ENCODE results near the gene F13A1.

- TF ChIP-seq, protein P1, sequence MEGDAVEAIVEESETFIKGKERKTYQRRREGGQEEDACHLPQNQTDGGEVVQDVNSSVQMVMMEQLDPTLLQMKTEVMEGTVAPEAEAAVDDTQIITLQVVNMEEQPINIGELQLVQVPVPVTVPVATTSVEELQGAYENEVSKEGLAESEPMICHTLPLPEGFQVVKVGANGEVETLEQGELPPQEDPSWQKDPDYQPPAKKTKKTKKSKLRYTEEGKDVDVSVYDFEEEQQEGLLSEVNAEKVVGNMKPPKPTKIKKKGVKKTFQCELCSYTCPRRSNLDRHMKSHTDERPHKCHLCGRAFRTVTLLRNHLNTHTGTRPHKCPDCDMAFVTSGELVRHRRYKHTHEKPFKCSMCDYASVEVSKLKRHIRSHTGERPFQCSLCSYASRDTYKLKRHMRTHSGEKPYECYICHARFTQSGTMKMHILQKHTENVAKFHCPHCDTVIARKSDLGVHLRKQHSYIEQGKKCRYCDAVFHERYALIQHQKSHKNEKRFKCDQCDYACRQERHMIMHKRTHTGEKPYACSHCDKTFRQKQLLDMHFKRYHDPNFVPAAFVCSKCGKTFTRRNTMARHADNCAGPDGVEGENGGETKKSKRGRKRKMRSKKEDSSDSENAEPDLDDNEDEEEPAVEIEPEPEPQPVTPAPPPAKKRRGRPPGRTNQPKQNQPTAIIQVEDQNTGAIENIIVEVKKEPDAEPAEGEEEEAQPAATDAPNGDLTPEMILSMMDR (IDR thresholded peaks at IDR 0.05), result no peak
- no peak for TF ChIP-seq POLR2A (IDR thresholded peaks at IDR 0.05)
These were observed 102.4 kb downstream of the F13A1 start for GRCh38 chr6:6217855-6218758.

Data from uterus (tissue), 2 donors.